ENCODE data around the gene KCNQ2.

Gene KCNQ2

GRCh38 chr20:63471002-63471716, 1.3 kb downstream of the KCNQ2 start:
- DNase-seq (ENCODE audit: low spot score), result no peak

DNA sequence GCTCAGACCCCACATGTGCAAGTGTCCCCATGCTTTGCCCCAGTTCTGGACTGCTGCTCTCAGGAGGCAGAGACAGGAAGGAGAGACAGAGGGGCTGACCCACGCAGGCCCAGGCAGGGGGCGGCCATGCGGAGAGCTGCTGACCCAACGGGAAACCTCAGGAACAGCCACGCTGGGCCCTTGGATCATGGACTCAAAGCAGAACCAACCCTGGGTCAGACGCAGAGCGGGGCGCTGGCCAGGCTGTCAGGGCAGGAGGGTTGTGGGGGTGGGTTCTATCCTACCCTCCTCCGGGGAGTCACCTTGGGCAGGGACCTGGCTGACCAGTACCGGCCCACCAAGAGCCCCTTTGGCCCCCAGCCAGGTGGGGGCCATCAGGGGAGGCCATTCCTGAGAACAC, 2.0 kb downstream of the KCNQ2 start:
- DNase-seq (ENCODE audit: low spot score), result no peak

- DNase-seq (ENCODE audit: low spot score), result no peak
Measured at GRCh38 chr20:63469713-63470101, 2.7 kb downstream of the KCNQ2 start.

DNA sequence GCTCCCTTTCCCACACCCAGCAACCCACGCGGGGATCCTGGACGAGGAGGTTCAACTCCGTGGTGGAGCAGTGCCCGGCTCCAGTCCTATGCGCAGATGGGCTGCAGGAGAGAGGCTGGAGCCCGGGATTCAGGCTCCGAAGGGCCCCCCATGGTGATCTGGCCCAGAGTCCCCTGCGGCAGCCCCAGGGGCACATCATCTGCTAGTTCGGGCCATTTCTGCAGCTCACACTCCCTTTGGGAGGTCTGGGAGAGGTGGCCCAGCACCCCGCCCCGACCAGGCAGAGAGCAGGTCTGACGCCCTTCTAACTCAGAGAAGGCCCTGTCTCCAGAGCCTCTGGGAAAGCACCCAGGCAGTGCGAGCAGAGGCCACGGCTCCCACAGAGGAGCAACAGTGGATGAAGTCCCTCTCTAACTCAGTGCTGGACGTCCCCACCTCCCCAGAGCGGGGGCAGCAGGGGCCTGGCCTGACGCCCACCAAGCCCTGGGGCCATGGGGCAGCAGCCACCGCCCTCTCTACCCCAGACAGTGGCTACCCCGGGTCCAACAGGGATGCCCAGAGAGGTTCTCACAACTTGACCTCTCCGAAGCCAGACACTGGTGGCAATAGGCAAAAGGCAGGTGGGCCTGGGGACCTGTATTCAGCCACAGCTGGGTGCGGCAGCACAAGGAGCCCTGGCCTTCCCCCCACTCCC, 3.3 kb downstream of the KCNQ2 start:
- no peak for DNase-seq (ENCODE audit: low spot score)

DNA sequence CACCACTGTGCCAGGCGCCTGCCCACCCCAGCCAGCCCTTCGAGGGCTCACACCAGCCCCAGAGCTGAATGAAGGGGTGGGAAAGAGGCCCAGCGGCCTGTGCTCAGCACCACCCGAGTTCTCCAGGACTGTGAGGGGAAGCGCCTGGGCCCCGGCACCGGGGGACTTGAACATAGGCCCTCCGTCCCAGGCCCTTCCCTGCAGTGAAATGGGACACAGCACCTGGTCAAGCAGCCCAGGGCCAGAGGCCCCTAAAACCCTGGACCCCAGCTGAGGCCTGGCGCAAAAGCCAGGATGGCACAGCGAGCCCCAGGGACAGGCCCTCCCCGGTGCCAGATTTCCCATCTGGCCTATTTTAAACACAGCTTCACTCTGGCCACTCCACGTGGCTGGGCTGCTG, 4.0 kb downstream of the KCNQ2 start:
- DNase-seq (ENCODE audit: low spot score), result no peak

DNA sequence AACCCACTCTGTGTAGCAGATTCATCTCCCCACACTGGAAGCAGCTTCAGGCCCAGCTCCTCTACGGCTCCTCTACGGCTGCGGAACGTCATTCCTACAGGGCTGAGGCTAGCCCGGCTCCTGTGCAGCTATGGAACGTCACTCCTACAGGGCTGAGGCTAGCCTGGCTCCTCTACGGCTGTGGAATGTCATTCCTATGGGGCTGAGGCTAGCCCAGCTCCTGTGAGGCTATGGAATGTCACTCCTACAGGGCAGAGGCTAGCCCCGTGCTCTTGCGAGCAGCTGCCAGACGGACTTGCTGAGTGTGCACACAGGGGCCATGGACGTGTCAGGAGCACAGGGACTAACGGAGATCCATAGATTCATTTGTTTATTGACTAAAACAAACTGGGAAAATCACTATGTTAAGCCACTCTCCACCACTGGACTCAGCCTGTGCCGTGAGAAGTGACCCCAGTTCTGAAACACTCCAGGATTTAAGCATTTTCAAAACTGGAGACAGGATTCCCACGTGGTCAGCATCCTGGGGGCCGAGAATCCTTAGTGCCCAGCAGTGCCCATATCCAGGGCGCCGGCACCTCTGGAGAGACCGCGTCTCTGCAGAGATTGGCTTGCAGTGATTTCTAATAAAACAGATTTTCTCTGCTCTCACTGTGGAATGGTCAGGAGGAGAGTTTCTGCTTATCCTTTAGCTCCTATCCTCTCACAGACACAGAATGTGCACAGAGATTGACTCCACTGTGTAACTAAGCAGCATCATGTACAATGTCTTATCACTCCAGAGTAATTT, 5.0 kb downstream of the KCNQ2 start:
- DNase-seq (ENCODE audit: low spot score), result no peak

DNA sequence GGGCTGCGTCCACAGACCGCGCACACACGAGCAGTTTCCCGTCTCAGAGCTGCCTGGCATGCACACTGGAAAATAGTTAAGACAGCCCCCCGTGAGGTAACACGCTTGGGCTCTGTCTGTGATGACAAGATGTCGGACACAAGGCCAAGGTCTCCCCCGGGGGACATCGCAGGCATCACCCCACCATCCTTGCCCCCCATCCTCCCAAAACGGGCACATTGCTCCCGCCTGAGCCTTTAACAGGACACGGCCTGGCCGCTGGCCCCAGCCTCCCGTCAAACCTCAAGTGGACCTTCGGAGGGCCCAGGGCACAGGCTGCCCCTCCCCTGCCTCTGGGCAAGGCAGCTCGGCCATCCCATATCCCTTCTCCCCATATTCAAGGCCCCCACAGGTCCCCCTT, 5.6 kb downstream of the KCNQ2 start:
- DNase-seq (ENCODE audit: low spot score), result no peak

DNA sequence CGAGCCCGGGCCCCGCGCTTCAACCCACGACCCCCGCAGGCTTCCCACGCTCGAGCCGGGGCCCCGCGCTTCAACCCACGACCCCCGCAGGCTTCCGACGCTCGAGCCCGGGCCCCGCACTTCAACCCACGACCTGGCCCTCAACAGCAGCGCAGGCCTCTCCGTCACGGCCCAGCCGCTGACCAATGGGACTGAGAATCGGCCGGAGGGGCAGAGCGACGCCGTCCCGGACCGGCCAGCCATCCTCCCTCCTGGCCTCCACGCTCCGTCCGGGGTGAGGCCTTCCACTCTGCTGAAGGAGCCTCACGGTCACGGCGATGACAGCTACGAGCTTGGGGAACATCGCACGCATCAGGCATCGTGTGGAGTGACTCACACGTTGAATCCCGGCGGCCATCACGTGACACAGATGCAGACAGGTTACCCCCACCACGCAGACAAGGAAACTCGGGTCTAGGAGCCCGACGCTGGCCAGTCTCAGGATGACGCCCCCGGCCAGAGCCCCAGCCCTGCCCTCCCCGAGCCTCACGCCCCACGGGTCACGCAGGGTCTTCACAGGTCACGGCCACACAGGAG, 6.1 kb downstream of the KCNQ2 start:
- DNase-seq (ENCODE audit: low spot score), result no peak

- DNase-seq (ENCODE audit: low spot score), result no peak
Measured at GRCh38 chr20:63465380-63466249, 6.8 kb downstream of the KCNQ2 start.

DNA sequence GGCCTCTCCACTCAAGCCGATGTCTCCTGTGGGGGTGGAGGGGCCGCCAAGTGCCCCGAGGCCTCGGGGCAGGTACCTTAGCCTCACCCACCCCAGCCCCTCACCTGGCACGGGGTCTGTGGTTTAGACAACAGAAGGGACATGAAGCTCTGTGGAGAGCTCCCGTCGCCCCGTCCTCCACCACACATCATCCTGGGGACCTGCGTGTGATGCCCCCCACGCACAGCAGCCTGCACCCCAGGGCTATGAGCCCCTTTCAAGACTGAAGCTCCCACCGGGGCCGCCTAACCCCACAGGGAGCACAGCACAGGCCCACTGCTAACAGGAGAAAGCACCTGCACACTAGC, 8.2 kb downstream of the KCNQ2 start:
- DNase-seq (ENCODE audit: low spot score), result no peak

GRCh38 chr20:63463400-63464288, 8.8 kb downstream of the KCNQ2 start:
- no peak for DNase-seq (ENCODE audit: low spot score)

DNA sequence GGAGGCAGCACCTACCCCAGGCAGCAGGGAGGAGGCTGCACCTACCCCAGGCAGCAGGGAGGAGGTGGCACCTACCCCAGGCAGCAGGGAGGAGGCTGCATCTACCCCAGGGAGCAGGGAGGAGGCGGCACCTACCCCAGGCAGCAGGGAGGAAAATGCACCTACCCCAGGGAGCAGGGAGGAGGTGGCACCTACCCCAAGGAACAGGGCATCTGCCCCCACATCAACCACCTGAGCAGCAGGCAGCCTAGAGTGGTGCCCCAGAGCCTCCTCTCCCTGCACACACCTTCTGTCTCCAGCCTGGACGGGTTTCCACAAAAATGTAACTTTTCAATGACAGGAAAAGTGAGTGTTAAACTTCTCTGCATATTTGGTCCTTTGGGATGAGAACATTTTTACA, 10.2 kb downstream of the KCNQ2 start:
- DNase-seq (ENCODE audit: low spot score), result no peak

DNA sequence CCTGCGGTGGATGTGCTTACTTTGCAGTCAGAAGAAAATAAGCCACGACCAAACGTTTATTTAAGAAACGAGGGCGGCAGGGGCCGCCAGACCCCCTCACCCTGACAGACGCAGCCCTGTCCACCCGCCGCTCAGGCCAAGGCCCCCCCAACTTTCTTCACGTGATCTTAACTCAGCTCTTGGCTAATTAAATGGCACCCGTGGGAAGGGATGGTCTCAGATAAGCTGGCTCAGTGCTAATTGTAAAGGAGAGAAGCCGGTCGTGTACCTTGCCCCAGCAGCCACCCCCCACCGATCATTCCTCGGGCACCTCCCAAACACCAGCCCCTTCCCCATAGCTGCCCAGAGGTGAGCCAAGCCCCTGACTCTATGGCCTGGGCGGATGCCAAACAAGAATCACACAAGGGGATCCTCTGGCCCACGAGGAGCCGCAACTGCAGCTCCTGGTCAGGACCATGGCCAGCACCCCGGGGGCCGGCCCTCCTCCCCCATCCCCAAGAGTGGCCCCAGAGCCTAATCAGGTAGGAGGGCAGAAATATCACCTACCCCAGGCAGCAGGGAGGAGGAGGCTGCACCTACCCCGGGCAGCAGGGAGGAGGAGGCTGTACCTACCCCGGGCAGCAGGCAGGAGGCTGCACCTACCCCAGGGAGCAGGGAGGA, 11.2 kb downstream of the KCNQ2 start:
- DNase-seq (ENCODE audit: low spot score), result peak; percentile 46

DNA sequence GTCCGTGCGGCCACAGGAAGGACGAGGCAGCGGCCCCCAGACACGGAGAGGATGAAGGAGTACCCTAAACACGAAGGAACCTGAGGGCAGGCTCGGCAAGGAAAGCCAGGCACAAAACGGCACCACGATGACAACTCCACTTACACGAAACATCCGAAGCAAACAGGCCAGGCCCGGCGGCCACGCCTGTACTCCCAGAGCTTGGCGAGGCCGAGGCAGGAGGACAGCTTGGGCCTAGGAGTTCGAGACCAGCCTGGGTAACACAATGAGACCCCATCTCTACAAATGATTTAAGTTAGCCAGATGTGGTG, 13.4 kb downstream of the KCNQ2 start:
- DNase-seq (ENCODE audit: low spot score), result no peak

DNA sequence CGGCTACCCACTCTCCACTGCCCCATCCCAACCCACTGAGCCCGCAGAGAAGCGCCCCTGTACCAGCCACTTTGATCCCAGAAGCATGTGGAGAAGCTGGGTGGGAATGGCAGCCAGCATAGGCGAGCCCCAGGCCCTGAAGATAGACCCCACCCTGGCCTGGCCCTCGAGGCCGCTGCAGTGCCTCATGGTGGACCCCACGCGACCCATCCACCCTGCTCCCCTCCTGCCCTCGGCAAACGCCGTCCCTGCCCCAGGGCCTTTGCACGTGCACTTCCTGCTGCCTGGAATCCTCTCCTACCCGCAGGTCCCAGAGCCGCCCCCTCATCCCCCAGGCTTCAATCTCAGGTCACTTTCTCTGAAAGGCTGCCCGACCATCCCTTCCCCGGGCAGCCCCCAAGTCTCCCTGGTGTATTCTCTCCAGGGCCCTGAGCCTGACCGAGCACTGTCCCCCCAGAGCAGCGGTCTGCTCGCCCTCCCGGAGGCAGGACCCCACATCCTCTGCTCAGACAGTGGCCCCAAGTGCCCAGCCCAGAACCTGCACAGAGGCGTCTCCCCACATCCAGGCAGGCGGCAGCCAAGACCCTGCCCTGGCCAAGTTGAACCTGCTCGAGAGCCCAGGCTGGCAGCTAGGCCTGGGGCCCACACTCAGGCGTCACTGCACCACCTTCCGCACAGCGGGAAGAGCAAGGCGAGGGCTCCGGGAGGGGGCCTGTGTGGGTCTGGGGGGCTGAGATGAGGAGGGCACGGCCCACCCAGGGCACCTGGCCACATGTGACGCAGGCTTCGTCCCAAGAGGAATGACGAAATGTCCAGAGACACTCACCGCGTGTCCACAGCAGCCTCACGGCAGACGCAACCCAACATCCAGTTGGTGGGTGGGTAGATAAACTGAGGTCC, 14.0 kb downstream of the KCNQ2 start:
- DNase-seq (ENCODE audit: low spot score), result no peak

GRCh38 chr20:63457737-63458136, 14.7 kb downstream of the KCNQ2 start:
- DNase-seq (ENCODE audit: low spot score), result peak; percentile 71

GRCh38 chr20:63456429-63457284, 15.8 kb downstream of the KCNQ2 start:
- peak; percentile 38 for DNase-seq (ENCODE audit: low spot score)

DNA sequence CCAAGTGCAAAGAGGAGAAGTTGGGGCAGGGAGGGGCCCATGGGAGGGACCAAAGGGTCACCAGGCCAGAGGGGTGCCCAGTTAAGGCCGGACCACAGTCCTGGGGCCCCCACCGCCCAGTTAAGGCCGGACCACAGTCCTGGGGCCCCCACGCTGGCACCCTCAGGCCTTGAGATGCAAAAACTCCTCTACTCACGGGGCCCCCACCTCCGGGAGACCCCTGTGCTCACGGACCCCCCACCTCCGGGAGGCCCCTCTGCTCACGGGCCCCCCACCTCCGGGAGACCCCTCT, 16.9 kb downstream of the KCNQ2 start:
- no peak for DNase-seq (ENCODE audit: low spot score)
